ENCODE measurements around the gene STK32C. TPM values are rescaled to one million over a fixed set of nuclear protein-coding genes. Genes with fewer than 3 reads are reported as not detected.

STK32C gene
- total RNA-seq, 2 donors from 2014 or later: 2.6 to 3.7 TPM

DNA sequence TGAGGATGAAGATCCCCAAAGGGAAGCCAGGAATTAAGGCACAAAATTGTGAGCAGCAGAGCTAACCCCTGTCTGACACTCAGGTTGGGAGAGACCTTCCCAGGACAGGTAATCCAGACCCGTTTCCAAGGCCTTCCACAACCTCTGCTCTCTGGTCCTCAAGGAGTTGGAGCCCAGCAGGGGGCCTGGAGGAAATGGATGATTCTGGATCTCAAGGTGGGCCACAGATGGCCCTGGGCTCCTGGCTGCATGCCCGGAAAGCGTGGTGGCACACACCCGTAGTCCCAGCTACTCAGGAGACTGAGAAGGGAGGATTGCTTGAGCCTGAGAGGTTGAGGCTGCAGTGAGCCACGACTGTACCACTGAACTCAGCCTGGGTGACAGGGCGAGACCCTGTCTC, 78.7 kb downstream of the STK32C start:
- Histone ChIP-seq H3K4me3 (no peak overlapping the region), H3K27ac (no peak overlapping the region), H3K9me3 (no peaks in the 10 kb centered on the region), H3K27me3 (no peaks in the 10 kb centered on the region), H3K4me1 (no peaks in the 10 kb centered on the region), H3K36me3 (no peaks in the 10 kb centered on the region)
- TF ChIP-seq, protein P1, sequence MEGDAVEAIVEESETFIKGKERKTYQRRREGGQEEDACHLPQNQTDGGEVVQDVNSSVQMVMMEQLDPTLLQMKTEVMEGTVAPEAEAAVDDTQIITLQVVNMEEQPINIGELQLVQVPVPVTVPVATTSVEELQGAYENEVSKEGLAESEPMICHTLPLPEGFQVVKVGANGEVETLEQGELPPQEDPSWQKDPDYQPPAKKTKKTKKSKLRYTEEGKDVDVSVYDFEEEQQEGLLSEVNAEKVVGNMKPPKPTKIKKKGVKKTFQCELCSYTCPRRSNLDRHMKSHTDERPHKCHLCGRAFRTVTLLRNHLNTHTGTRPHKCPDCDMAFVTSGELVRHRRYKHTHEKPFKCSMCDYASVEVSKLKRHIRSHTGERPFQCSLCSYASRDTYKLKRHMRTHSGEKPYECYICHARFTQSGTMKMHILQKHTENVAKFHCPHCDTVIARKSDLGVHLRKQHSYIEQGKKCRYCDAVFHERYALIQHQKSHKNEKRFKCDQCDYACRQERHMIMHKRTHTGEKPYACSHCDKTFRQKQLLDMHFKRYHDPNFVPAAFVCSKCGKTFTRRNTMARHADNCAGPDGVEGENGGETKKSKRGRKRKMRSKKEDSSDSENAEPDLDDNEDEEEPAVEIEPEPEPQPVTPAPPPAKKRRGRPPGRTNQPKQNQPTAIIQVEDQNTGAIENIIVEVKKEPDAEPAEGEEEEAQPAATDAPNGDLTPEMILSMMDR (IDR thresholded peaks at IDR 0.05): no peak
- no peak for DNase-seq (ENCODE audit: low spot score)

DNA sequence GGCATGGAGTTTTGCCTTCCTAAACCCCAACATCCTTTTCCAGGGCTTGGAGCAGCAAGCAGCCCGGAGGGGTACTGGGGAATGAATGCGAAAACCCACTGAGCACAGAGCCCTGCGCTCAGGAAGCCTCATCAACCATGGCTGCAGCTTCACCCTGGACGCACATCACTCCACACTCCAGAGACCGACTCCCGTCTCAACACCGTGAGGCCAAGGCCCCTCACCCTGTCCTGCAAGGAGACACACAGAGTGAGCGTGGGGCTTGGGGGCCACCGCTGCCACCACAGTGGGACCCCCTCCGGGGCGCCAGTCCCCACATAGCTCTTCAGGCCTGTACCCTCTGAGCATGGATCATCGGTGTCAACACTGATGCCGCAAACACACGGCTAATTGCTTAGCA, 79.1 kb downstream of the STK32C start:
- no peak for DNase-seq (ENCODE audit: low spot score)
- Histone ChIP-seq H3K27ac (no peak overlapping the region), H3K4me3 (no peak overlapping the region), H3K9me3 (no peaks in the 10 kb centered on the region), H3K36me3 (no peaks in the 10 kb centered on the region), H3K4me1 (no peaks in the 10 kb centered on the region), H3K27me3 (no peaks in the 10 kb centered on the region)
- TF ChIP-seq, protein P1 (IDR thresholded peaks at IDR 0.05): no peak

DNA sequence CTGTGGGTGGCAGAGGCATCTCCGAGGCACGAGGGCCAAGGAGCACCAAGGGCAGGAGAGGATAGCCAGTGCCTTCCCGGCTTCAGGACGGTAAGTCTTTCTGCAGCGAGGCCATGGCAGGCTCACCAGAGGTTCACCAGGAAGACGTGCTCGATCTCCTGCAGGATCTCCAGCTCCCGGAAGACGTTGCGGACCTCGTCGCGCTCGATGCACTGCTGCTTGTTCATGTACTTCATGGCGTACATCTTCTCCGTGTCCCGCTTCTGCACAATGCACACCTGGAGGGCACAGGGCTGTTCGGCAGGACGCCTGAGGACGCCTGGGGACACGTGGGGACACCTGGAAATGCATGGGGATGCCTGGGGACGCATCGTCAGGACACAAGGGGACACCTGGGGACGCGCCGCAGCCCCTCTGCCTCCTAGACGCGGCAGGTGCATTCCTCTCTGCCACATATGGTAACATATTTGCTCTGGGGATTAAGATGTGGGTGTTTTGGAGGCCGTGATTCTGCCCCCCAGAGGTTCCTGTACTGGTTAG, 79.8 kb downstream of the STK32C start:
- no peak for DNase-seq (ENCODE audit: low spot score)

DNA sequence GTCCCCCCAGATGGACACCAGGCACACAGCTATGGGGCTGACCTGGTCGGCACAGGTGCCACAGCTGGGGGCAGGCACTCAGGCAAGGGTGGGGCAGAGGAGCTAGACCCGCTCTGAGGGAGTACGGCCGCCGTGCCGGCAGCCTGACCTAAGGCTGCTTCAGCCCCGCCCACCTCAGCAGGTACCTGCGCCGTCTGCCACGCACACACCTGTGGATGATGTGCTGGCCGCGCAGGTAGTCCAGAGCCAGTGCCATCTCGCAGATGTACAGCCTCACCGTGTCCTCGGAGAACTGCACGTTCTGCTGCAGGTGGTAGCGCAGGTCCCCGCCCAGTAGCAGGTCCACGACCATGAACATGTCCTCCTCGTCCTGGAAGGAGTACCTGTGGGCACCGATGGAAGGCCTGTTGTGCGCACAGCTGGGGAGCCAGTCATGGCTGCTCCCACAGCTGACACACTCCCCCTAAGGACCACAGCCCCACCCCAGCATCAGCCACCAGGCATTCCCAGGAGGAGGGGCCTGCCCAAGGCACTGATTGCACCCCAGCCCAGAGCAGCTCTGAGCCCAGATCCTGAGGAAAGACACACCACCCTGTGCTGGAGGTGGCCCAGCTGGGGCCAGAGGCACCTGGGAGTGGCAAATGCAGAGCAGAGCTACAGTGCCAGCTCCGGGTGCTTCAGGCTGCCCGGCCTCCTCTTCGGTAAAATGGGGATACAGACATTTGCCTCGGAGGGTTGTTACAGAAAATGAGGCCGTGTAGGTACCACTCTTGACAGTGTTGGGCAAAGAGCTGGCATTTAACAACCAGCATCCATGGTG, 81.0 kb downstream of the STK32C start:
- Histone ChIP-seq H3K4me1 (peaks cover 0 to 4% of the 10 kb centered on the region in 2 donors), H3K27ac (no peak overlapping the region), H3K36me3 (no peaks in the 10 kb centered on the region), H3K27me3 (no peaks in the 10 kb centered on the region), H3K9me3 (no peaks in the 10 kb centered on the region), H3K4me3 (no peak overlapping the region)
- TF ChIP-seq, protein P1 (IDR thresholded peaks at IDR 0.05): no peak
- DNase-seq (ENCODE audit: low spot score): no peak

More for the DNA sequence above, 79.8 kb downstream of the STK32C start:
- H3K36me3 ChIP-seq: no peaks in the 10 kb centered on the region
- no peaks in the 10 kb centered on the region for H3K27me3 ChIP-seq
- no peaks in the 10 kb centered on the region for H3K9me3 ChIP-seq
- peaks cover 0 to 4% of the 10 kb centered on the region in 2 donors for H3K4me1 ChIP-seq
- no peak overlapping the region for H3K27ac ChIP-seq
- no peak overlapping the region for H3K4me3 ChIP-seq
- TF ChIP-seq, protein P1 (IDR thresholded peaks at IDR 0.05): no peak

DNA sequence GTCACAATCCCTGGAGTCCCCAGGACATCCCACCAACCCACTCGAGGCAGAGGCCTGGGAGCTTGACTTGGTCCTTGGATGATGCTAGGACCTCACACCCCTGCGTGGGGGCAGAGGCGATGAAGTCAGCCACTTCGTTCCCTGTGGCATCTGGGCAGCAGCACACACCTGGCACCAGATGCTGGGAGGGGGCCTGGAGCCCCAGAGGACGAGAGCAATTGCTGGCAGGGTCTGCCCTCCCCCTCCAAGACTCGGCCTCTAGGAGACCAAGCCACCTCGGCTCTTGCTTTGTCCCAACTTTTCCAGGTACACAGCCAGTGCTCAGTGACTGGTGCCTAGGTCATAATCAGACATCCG, 81.9 kb downstream of the STK32C start:
- no peak for DNase-seq (ENCODE audit: low spot score)
- Histone ChIP-seq H3K4me3 (no peak overlapping the region), H3K4me1 (peaks cover 0 to 4% of the 10 kb centered on the region in 2 donors), H3K36me3 (no peaks in the 10 kb centered on the region), H3K9me3 (no peaks in the 10 kb centered on the region), H3K27me3 (no peaks in the 10 kb centered on the region), H3K27ac (no peak overlapping the region)
- TF ChIP-seq, protein P1 (IDR thresholded peaks at IDR 0.05): no peak
